Superior temporal gyrus (tissue), 1 donor: ENCODE measurements around the gene CFAP299.
"Not testable (repeated sequence)": the region's sequence is repeated elsewhere in the genome, so short reads cannot be mapped to it uniquely, and the experiment has no call there.

Experiments
- DNase-seq: peaks from one replicate; pipeline ENCODE4 v3.0.0-alpha.2; 2016; ENCODE audit errors: extremely low spot score

Gene CFAP299

DNA sequence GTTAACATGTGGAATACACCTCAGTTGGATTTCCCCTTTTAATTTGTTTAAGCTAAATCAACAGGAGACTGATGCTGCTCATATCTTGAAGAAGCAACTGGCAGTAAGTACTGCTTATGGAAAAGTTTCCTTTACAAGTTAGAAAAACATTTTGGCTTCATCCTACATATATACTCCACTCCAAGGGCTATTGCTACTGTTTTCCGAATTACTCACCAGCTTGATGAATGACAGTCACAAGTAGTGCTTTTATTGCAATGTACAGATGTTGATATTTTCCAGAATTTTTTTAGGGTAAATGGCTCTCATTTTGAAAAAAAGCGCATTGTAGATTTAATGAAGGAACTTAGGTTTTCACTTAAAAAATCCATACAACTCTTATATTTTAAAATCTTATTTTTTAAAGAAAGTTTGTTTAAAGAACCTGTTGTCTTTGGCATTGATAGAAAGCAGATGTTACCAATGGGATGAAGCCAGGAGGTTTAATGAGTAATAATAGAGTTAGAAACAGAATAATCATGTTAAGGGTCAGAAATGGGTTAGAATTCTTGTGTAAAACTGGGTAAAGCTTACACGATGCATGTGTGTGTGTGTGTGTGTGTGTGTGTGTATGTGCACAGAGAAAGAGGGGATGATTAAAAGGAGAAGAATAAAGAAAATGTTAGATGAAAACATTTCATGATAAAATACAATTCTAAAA, 272.9 kb downstream of the CFAP299 start:
- DNase-seq, result no peak

DNA sequence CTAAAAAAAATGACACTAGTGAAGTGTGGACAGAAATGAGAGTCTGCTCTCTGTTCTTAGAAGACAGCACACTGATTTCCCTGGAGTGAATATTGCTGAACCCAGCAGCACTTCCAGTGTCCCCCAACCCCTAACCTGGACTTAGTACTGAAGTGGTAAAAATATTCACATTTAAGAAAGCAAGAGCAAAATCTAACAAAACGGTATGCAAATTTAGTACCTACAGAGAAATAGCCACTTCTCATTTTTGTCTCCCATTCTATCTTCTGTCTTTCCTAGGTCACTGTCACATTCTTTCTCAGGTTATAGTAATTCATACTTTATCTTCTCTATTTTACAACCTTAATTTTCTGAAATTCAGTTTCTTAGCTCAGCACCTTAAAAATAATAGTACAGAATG, 274.7 kb downstream of the CFAP299 start:
- DNase-seq, result no peak

DNA sequence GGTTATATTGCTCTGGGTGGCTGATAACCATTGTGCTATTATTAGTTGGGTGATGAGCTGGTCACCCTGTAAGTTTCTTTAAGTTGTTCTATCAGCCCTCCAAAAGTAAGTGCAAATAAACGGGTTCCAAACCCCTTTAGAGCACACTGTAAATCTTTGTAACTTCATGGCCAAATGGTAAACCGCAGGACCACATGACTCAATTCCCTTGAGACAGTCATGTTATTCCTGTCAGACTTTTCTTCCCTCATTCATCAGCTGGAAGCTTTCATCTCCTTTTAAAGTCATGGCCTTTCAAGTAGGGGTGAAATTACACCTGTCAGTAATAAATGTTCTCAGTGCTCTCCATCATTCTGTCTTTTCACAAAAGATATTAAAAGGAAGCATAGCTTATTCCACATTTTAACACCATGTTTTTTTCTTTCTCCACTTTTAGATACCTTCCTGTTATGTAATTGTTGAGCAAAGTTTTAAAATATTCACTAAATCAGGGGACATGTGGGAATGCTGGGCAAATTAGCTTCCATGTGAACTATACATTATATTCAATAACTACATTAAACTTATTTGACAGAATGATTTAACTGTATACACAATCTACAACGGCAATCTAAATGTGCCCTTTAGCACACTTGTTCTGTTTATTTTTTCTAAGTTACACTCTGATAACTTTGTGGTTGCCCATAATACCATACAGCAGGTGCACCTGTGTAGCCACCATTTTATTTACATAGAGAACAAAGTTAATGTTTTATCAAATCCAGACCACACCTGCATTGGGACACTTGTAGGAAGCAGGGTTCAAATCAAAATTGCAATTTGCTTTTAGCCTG, 275.5 kb downstream of the CFAP299 start:
- DNase-seq, result no peak

GRCh38 chr4:80611678-80611979, 276.1 kb downstream of the CFAP299 start:
- DNase-seq, result no peak

DNA sequence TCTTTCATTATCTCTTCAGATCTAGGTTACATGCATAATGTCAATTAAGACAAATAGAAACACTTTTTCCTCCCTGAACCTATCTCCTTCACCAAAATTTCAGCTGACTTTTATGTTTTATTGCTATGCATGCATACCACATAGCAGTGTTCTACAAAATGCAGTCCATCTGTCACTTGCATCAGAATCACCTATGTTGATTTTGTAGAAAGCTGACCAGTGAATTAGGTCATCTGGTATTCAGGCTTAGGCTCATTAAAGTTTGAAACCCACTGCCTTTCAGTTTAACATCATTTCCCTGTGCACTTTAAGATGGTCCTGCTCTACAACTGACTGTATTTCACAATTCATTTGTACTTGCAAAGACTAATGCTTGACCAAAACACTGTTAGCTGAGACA, 277.9 kb downstream of the CFAP299 start:
- no peak for DNase-seq

- DNase-seq, result no peak
These were observed 278.8 kb downstream of the CFAP299 start for GRCh38 chr4:80614319-80614718.

DNA sequence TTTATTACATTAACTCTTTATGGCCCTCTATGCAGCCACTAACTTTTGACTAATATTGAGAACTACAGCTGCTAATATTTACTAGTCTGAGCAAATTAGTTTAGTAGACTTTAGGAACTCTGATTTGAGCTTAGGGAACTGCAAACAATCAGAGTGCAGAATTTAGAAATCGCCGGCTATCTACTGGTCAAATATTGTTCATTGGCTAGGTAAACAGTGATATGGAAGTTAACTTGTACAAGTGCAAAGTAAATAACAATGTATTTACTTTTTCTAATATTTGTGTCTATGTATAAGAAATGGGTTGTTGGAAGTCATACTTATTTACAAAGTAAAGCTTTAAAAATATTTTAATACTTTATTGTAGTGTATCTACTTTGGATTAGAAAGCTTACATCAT, 279.6 kb downstream of the CFAP299 start:
- no peak for DNase-seq

DNA sequence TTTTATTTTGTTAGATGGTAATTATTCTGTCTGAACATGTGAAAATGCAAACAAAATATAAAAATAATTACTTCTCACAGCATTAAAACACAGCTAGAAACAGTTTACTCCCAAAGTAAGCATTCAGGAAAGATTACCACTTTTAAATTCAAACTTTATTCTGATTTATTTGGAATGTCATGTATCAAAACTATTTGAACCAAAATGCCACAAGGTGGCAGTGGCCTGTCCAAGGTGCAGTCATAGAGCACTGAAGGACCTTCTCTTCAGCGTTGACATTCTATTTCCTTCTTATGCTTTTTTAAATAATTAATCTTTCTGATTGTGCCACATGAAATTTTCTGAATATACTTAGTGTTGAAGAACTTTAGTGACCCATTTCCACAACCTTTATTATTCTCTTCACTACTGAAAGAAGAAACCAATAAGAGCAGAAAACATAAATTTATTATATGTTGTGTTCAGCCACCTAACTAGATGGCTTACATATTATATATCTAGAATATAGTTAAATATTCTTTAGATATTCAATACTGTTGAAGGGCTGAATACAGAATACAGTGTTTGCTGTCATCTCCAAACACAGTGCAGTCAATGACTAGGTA, 283.6 kb downstream of the CFAP299 start:
- no peak for DNase-seq

GRCh38 chr4:80631861-80632260, 296.3 kb downstream of the CFAP299 start:
- DNase-seq, result no peak

- DNase-seq, result no peak
These were observed 301.7 kb downstream of the CFAP299 start for GRCh38 chr4:80637190-80637589.

- no peak for DNase-seq
These were observed 310.5 kb downstream of the CFAP299 start for GRCh38 chr4:80646061-80646460.

DNA sequence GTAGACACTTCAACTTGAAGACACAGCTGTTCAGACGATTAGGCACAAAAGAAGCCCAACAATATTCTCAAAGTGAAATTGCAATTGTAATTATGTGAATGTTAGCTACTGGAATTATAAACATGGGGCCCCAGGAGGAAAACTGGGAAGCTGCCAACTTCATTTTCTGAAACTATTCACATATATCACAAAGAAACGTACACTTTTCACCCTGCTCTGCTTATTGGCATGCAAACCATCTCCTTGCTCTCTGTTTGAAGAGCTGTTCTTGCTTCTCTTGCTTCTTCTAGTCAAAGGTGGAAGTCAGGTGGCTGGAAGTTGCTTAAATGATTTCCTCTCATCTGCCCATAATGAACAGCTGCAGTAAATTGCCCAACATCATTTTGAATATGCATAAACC, 320.1 kb downstream of the CFAP299 start:
- no peak for DNase-seq

DNA sequence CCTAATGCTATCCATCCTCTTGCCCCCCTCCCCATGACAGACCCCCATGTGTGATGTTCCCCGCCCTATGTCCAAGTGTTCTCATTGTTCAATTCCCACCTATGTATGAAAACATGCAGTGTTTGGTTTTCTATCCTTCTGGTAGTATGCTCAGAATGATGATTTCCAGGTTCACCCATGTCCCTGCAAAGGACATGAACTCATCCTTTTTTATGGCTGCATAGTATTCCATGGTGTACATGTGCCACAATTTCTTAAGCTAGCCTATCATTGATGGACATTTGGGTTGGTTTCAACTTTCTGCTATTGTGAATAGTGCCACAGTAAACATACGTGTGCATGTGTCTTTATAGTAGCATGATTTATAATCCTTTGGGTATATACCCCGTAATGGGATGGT, 334.6 kb downstream of the CFAP299 start:
- not testable (repeated sequence) for DNase-seq

GRCh38 chr4:80678413-80678812, 342.9 kb downstream of the CFAP299 start:
- DNase-seq, result no peak

GRCh38 chr4:80680934-80681333, 345.4 kb downstream of the CFAP299 start:
- DNase-seq, result no peak

DNA sequence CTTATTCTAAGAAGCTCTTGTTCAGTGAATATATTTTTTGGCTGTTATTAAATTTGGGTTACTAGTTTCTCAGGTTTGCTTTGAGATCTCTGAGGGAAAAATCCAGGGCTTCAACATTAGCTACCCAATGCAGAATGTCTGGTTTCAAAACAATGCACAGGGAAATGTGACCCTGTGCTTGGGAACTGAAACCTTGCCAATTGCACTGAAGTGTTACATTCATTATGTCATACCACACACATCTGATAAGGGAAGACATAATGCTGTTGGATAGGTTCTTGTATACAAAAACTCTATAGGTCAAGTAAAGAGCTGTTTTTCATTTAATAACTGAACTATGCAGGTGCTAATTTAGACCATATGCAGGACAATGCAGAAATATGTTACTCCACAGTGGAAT, 349.7 kb downstream of the CFAP299 start:
- DNase-seq, result no peak

- not testable (repeated sequence) for DNase-seq
These were observed 352.2 kb downstream of the CFAP299 start for GRCh38 chr4:80687736-80688135.

DNA sequence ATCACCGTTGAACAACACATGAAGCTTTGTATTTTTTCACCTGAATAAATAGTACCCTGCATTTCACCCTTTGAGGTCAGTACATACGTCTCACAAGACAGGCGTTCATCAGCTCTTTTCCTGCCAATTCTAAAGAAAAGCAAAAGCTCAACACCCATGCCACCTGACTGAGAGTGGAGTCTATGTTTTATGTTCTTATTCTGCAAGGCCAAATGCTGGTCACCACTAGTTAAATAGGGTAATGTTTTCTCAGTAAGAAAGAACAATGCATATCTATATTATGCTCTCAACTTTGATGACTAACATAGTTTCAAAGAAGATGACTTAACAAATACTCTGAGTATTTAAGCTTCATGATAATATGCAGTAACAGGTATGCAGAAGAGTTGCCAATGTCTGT, 358.6 kb downstream of the CFAP299 start:
- no peak for DNase-seq

- no peak for DNase-seq
These were observed 369.8 kb downstream of the CFAP299 start for GRCh38 chr4:80705311-80705710.

DNA sequence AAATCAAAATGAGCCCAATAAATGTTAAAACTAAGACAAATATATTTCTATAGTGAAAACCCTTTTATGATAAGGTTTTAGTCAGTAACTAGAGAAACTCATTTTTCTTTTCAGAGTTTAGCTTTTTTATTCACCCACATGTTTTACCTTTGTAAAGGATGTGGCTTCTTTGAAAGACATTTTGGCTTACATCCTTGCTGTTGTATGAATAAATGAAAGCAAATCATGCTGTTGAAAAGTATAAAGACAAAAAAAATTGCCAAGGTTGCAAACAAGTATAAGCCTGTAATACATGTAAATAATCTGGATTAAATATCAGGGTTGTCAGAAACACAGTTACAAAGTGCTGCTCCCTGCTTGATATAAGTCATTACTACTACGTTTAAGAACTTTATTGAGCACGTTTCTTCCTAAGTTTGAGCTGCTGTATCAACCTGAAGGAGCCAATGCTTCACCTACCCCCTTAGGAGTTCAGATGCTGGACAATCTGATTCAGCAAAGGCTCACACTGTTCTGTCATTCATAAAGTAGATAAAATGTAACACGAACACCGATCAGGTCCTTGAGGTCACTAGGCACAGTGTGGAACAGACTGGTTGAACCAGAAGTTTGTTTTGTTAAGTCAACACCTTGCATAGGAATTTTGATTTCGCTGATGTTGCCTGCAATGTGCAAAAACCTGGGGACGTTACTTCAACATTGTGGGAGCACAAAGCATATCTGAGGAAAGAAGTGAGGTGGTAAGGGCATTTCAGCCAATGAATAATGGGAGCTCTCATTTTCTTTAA, 373.7 kb downstream of the CFAP299 start:
- DNase-seq, result no peak

GRCh38 chr4:80710748-80711451, 375.4 kb downstream of the CFAP299 start:
- DNase-seq, result no peak

- DNase-seq, result no peak
These were observed 376.4 kb downstream of the CFAP299 start for GRCh38 chr4:80711956-80712355.
